Aorta (tissue), 5 donors: ENCODE data around the gene NXF1. TPM values are rescaled to one million over a fixed set of nuclear protein-coding genes. Genes with fewer than 3 reads are reported as not detected.
"Not testable (repeated sequence)": the region's sequence is repeated elsewhere in the genome, so short reads cannot be mapped to it uniquely, and the experiment has no call there.

Source experiments
- ATAC-seq: fragments of 200-7000 bp; cut with Tn5 transposase; one replicate; pipeline ENCODE4 v1.9.1; 2022; ENCODE audit warnings: moderate library complexity; ENCODE audit not compliant: low FRiP score
- DNase-seq, 2 donors: peaks; one replicate each; pipeline ENCODE4 v3.0.0-alpha.2; 2020
- H3K27ac ChIP-seq, 2 donors: one replicate each; pipeline ENCODE4 v1.5.1; 2013; ENCODE audit warnings: low read length in 2 of 2, mild to moderate bottlenecking in 2 of 2, moderate library complexity in 2 of 2, control low read depth in 1 of 2, inconsistent platforms in 1 of 2, low read depth in 1 of 2
- H3K27me3 ChIP-seq, 2 donors: one replicate each; pipeline ENCODE4 v1.6.1; 2013; ENCODE audit warnings: control low read depth in 1 of 2, low read length in 1 of 2, mild to moderate bottlenecking in 1 of 2, moderate library complexity in 1 of 2; ENCODE audit not compliant: insufficient read depth in 2 of 2, control insufficient read depth in 1 of 2
- H3K36me3 ChIP-seq, 2 donors: one replicate each; pipeline ENCODE4 v1.6.1; 2013; ENCODE audit warnings: control low read depth in 1 of 2, low read length in 1 of 2, mild to moderate bottlenecking in 1 of 2; ENCODE audit not compliant: insufficient read depth in 2 of 2, control insufficient read depth in 1 of 2
- H3K4me1 ChIP-seq, 2 donors: one replicate each; pipeline ENCODE4 v1.6.1; 2013; ENCODE audit warnings: low read length in 2 of 2, control low read depth in 1 of 2, mild to moderate bottlenecking in 1 of 2, moderate library complexity in 1 of 2; ENCODE audit not compliant: insufficient read depth in 2 of 2, control insufficient read depth in 1 of 2
- H3K4me3 ChIP-seq, 2 donors: one replicate each; pipeline ENCODE4 v1.5.1; 2013; ENCODE audit warnings: low read length in 2 of 2, control low read depth in 1 of 2, mild to moderate bottlenecking in 1 of 2
- H3K9me3 ChIP-seq: one replicate; pipeline ENCODE4 v1.6.1; 2013; ENCODE audit warnings: mild to moderate bottlenecking, low read length; ENCODE audit not compliant: control insufficient read depth
- WGBS, 2 donors: extraction: QIAGEN DNeasy Blood & Tissue Kit; methylation state at CpG; one replicate each; pipeline ENCODE4 v1.1.7; 2013; 5-methylcytosine and 5-hydroxymethylcytosine counted together
- intact Hi-C, 2 donors: fragments of 100-400 bp; cut with DNase I; formaldehyde crosslinking; loops; one replicate each; pipeline versions ENCODE4 v1.14.2 to v1.15.0; 2022
- polyA plus RNA-seq, 2 donors: library from polyadenylated mRNA; stranded (reverse); fragments of 200-250 nt; gene quantifications; one replicate each; pipeline ENCODE4 v1.2.3, GENCODE V29; 2013
- total RNA-seq, 2 donors: library from RNA; stranded (reverse); fragmentation: NEBNext Ultra II Directional; extraction: Animal tissue kit (Norgen Biotek cat#: 25700); gene quantifications; one replicate each; pipeline ENCODE4 v1.2.1, GENCODE V29; 2021
- donor health status: healthy with polysubstance abuse.
- donor health status: Bipolar disorder and iron deficiency.
- donor health status: DM: no; HTN: no; CAD: no.
- donor health status: DM: no; HTN: no; CAD: no.
- donor health status: DM: yes; HTN: yes; CAD: no.

The NXF1 gene
- total and polyA plus RNA-seq, 4 donors, result 26.8 to 455 (median 91.1) TPM

DNA sequence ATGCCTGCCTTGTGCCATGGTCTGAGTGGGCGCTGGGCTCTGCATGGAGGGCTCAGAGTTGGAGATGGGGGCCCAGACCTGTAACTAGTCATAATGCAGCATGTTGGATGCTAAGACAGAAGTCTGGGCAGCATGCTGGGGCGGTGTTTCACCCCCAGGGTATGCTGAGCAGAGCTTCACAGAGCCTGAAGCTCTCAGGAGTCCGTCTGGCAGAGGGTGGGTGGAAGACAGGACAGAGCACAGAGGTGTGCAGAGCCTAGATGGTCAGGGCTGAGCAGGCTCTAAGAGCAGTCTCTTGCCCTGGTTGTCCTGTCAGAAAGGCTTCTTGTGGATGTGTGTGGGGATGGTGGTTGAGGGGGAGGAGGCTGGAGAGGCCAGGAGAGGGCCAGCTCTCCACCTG lies 26.8 kb downstream of the NXF1 start:
- WGBS, 2 donors, result 89 to 90% methylated on average over 3 of the region's 3 CpGs
- no peaks in the 10 kb centered on the region for H3K27me3 ChIP-seq
- DNase-seq, result no peak
- H3K27ac ChIP-seq, result no peak overlapping the region
- intact Hi-C loops, result no loop called here
- peaks cover 0 to 5% of the 10 kb centered on the region in 2 donors for H3K36me3 ChIP-seq
- ATAC-seq, result peak; percentile 28
- H3K4me1 ChIP-seq, result no peaks in the 10 kb centered on the region
- no peaks in the 10 kb centered on the region for H3K9me3 ChIP-seq
- no peak overlapping the region for H3K4me3 ChIP-seq

DNA sequence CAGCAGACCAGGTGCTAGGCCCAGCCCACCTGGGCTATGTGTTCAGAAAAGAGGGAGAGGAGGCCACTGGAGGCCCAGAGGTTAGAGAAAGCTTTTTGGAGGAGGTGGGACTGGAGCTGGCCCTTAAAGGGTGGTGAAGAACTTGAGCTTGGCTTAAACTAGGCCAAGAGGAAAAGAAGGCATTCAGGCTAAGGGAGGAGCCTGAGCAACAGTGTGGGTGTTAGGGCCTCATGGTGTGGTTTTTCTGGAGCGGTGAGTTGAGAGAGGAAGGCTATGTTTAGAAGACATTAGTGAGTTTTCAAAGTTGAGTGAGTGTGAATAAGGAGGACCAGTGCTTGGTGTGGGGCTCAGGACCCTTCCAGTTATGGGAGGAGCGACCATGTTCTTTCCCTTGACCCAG lies 27.9 kb downstream of the NXF1 start:
- peaks cover 0 to 2% of the 10 kb centered on the region in 2 donors for H3K36me3 ChIP-seq
- WGBS, 2 donors, result 82 to 87% methylated on average over 2 of the region's 2 CpGs

DNA sequence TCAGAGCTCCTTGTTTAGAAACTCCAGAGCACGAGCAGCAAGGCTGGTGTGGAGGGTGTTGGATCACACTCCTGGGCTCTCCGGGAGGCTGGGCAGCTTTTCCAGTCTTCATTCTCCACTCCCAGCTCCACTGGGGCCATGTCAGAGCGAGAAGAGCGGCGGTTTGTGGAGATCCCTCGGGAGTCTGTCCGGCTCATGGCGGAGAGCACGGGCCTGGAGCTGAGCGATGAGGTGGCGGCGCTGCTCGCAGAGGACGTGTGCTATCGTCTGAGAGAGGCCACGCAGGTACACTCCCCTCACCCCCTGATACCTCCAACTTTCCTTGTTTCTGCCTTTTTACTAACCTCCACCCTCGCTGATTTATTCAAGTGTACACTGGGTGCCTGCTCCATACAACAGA lies 29.6 kb downstream of the NXF1 start:
- WGBS, 2 donors, result 90 to 93% methylated on average over 17 of the region's 17 CpGs
- ATAC-seq (no peak), DNase-seq (no peak)
- Histone ChIP-seq H3K4me3 (no peak overlapping the region), H3K27me3 (no peaks in the 10 kb centered on the region), H3K36me3 (no peaks in the 10 kb centered on the region), H3K9me3 (no peaks in the 10 kb centered on the region), H3K4me1 (no peaks in the 10 kb centered on the region), H3K27ac (no peak overlapping the region)
- intact Hi-C loops, result no loop called here

More for the DNA sequence above, 27.9 kb downstream of the NXF1 start:
- Histone ChIP-seq H3K9me3 (no peaks in the 10 kb centered on the region), H3K4me3 (no peak overlapping the region), H3K27ac (no peak overlapping the region), H3K4me1 (no peaks in the 10 kb centered on the region), H3K27me3 (no peaks in the 10 kb centered on the region)
- ATAC-seq (no peak), DNase-seq (no peak)
- intact Hi-C loops, result no loop called here

DNA sequence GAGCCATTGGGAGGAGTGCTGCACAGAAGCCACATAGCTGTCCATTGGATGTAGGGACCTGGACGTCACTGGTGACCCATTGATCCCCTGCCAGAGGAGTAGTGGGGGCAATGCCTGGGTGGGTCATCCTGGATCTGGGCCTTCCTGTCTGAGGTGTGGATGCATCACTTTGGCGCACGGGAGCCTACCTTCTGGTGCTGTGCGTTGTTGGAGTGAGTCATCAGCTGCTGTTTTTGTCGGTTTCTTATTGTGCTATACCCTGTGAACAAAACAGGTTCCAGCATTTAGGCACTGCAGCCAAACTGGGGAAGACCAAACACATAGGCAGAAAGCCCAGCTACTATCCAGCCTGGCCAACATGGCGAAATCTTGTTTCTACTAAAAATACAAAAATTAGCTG lies 30.8 kb downstream of the NXF1 start:
- no peak for DNase-seq

DNA sequence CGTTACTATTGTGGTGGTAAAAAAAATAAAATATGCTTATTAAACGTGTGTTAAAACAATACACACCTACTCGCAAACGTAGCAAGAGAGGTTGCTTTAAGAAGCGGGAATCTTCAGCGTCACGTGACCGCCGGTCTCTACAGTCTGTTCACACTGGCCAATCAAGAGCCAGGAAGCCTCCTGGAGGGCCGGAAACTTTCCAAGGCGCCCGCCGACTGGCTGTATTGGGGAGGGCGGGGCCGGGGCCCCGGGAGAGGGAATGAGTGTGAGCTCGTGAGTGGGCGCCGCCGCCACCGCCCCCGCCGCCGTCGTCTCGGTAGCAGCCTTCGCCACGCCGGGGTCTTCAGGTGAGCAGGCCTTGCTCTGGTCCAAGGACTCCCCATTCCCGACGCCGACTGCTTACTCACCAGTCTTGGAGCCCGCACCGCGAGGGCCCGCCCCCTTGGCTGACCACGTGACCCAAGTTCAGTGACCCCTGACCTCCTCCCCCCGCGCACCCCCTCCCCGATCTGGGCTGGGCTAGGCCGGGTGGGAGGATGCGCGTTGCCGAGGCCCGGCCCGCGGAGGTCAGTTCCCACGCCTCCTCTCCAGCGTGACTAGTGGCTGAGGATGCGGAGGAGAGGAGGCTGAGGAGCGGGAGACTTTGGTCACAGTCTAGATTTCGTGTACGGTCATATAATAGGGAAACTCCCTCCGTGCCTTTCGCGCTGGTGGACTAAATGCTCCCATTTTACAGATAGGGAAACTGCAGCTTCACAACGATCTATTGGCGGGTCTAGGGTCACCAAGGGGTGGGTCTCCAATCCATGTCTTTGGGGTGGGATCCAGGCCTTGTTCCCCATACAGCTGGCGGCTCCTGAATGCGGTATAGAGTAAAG lies 33.9 kb downstream of the NXF1 start, which contains the start of gene TAF6L:
Gene TAF6L, plus strand, starts transcription at position 253 of the 878 bp plus-strand sequence. CDS start 4,388 bp downstream, outside the sequence.
- peak; percentile 99 for ATAC-seq
- H3K4me3 ChIP-seq, result peak within 1 kb of the TSS; percentile 38 to 72
- H3K9me3 ChIP-seq, result no peaks in the 10 kb centered on the region
- WGBS, 2 donors, result 1 to 2% methylated on average over 60 of the region's 60 CpGs
- H3K27me3 ChIP-seq, result no peaks in the 10 kb centered on the region
- H3K4me1 ChIP-seq, result no peaks in the 10 kb centered on the region
- DNase-seq, result peak; percentile 99
- peaks cover 2 to 3% of the 10 kb centered on the region in 2 donors for H3K36me3 ChIP-seq
- peak within 1 kb of the TSS; percentile 31 to 98 for H3K27ac ChIP-seq
- intact Hi-C loops, result loop anchor here in 1 of 2 donors (5.0 kb wide), 1 partner anchor 44 kb away; the partner anchor contains the start of genes HNRNPUL2 and TTC9C

More for the DNA sequence above, 30.8 kb downstream of the NXF1 start:
- intact Hi-C loops, result loop anchor here in 1 of 2 donors (5.0 kb wide), 1 partner anchor 47 kb away; the partner anchor contains the start of genes HNRNPUL2 and TTC9C
- no peak overlapping the region for H3K4me3 ChIP-seq
- ATAC-seq, result no peak
- H3K36me3 ChIP-seq, result no peaks in the 10 kb centered on the region
- no peaks in the 10 kb centered on the region for H3K9me3 ChIP-seq
- no peak overlapping the region for H3K27ac ChIP-seq
- WGBS, 2 donors, result 84 to 86% methylated on average over 6 of the region's 6 CpGs
- no peaks in the 10 kb centered on the region for H3K27me3 ChIP-seq
- H3K4me1 ChIP-seq, result no peaks in the 10 kb centered on the region

DNA sequence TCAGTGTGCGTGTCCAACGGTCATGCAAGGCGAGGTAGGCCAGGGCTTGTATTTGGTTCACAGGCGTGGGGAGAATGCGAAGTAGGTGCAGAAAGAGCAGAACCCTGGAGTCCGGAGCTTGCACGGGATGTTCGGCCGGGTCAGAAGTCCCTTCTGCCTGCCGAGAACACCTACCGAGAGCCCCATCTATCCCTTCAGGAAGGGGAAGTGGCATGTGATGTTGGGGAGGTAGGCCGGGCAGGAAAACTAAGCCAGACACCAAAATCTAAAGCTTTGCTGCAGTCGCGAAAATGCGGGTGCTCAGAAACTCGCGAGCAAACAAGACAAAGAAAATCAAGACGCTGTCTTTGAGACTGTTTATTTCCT lies 34.5 kb downstream of the NXF1 start:
- Histone ChIP-seq H3K36me3 (peaks cover 2 to 6% of the 10 kb centered on the region in 2 donors), H3K27ac (peak overlapping the region; percentile 31 to 98), H3K27me3 (no peaks in the 10 kb centered on the region), H3K4me1 (no peaks in the 10 kb centered on the region), H3K9me3 (no peaks in the 10 kb centered on the region), H3K4me3 (peak overlapping the region; percentile 30 to 72)
- intact Hi-C loops, result loop anchor here in 1 of 2 donors (5.0 kb wide), 1 partner anchor 43 kb away; the partner anchor contains the start of genes HNRNPUL2 and TTC9C
- DNase-seq (no peak), ATAC-seq (peak; percentile 50)
- WGBS, 2 donors, result 0 to 1% methylated on average over 18 of the region's 18 CpGs

DNA sequence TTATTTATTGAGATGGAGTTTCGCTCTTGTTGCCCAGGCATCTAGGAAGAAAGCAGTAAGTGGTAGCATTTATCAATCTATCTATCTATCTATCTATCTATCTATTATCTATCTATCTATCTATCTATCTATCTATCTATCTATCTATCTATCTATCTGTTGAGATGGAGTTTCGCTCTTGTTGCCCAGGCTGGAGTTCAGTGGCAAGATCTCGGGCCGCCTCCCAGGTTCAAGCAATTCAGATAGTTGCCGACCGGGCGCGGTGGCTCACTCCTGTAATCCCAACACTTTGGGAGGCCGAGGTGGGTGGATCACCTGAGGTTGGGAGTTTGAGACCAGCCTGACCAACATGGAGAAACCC lies 44.4 kb downstream of the NXF1 start:
- intact Hi-C loops, H3K36me3 ChIP-seq, H3K4me1 ChIP-seq, H3K27ac ChIP-seq, DNase-seq, H3K4me3 ChIP-seq, H3K9me3 ChIP-seq, H3K27me3 ChIP-seq, ATAC-seq: not testable (repeated sequence)
- 43 to 46% methylated on average over 9 of the region's 9 CpGs for WGBS, 2 donors

DNA sequence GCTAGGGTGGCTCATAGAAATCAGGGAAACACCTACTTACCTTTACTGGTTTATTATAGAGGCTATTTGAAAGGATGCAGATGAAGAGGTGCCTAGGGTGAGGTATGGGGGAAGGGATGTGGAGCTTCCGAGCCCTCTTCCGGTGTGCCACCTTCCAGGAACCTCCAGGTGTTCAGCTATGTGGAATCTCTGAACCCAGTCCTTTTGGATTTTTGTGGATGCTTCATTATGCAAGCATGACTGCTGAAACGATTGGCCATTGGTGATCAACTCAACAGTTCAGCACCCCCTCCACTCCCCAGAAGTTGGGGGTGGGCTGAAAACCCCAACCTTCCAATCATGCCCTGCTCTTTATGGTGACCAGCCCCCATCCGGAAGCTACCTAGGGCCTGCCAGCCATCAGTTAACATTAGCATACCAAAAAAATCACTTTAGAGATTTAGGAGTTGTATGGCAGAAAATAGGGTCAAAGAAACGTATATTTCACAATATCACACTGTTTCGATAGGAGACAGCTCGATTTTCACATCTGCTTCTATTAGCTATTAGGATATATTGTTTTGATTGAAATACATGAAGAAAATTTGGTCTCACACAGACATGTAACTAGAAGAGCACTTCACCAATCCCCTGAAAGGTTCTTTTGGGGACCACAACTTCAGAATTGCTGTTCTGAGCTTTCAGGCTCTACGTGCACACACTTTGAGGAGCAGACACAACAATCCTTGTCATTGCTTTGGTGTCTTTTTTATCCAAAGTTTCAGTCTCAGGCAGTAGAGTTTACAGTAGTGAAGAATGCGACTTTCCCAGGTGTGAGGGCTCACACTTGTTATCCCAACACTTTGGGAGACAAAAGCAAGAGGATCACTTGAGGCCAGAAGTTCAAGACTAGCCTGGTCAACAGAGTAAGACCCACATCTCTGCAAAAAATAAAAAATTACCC lies 47.1 kb downstream of the NXF1 start:
- Histone ChIP-seq H3K36me3 (no peaks in the 10 kb centered on the region), H3K27me3 (no peaks in the 10 kb centered on the region), H3K9me3 (no peaks in the 10 kb centered on the region), H3K27ac (no peak overlapping the region), H3K4me3 (no peak overlapping the region), H3K4me1 (no peaks in the 10 kb centered on the region)
- DNase-seq, result peak in 1 of 2 donors; percentile 21
- intact Hi-C loops, result no loop called here
- no peak for ATAC-seq
- 41 to 55% methylated on average over 9 of the region's 9 CpGs for WGBS, 2 donors
